GM23338 (cell line): Measurements from ENCODE around the gene PARVG. TPM values are rescaled to one million over a fixed set of nuclear protein-coding genes. Genes with fewer than 3 reads are reported as not detected.

ENCODE experiments used
- ATAC-seq: fragments of 200-7000 bp; cut with Tn5 transposase; 3 replicates; pipeline ENCODE4 v1.9.1; 2020
- DNase-seq: peaks from one replicate; pipeline ENCODE4 v3.0.0-alpha.2; 2015; ENCODE audit warnings: low spot score
- H2AFZ ChIP-seq: fragments of 200-600 bp; sonication (generic); 2 replicates; pipeline ENCODE4 v1.8.0; 2016; ENCODE audit warnings: antibody characterized with exemption, mild to moderate bottlenecking, moderate library complexity
- H3F3A ChIP-seq: fragments of 200-600 bp; sonication (generic); replicated peaks from 2 replicates; pipeline ENCODE4 v1.8.0; 2017; ENCODE audit warnings: antibody characterized with exemption, mixed run types, low read depth
- H3K27ac ChIP-seq: fragments of 200-600 bp; sonication (generic); 2 replicates; pipeline ENCODE4 v1.6.1; 2016; ENCODE audit warnings: low read depth
- H3K27me3 ChIP-seq: fragments of 200-600 bp; sonication (generic); 2 replicates; pipeline ENCODE4 v1.8.0; 2016; ENCODE audit warnings: mild to moderate bottlenecking, mixed run types, moderate library complexity; ENCODE audit not compliant: insufficient read depth
- H3K36me3 ChIP-seq: fragments of 200-600 bp; sonication (generic); 2 replicates; pipeline ENCODE4 v1.8.0; 2016; ENCODE audit warnings: mild to moderate bottlenecking; ENCODE audit not compliant: insufficient read depth
- H3K4me1 ChIP-seq: fragments of 200-600 bp; sonication (generic); 2 replicates; pipeline ENCODE4 v1.8.0; 2016; ENCODE audit warnings: mild to moderate bottlenecking, moderate library complexity; ENCODE audit not compliant: insufficient read depth
- H3K4me2 ChIP-seq: fragments of 200-600 bp; sonication (generic); 2 replicates; pipeline ENCODE4 v1.7.1; 2017; ENCODE audit warnings: mixed run types
- H3K4me3 ChIP-seq: fragments of 200-600 bp; sonication (generic); 2 replicates; pipeline ENCODE4 v1.6.1; 2016; ENCODE audit warnings: mixed run types
- H3K79me2 ChIP-seq: fragments of 200-600 bp; sonication (generic); replicated peaks from 2 replicates; pipeline ENCODE4 v1.8.0; 2017; ENCODE audit warnings: mild to moderate bottlenecking; ENCODE audit not compliant: insufficient read depth
- H3K9me2 ChIP-seq: fragments of 200-600 bp; sonication (generic); 2 replicates; pipeline ENCODE4 v1.8.0; 2017; ENCODE audit not compliant: insufficient read depth
- H4K20me1 ChIP-seq: fragments of 200-600 bp; sonication (generic); replicated peaks from 2 replicates; pipeline ENCODE4 v1.8.0; 2017; ENCODE audit warnings: mild to moderate bottlenecking; ENCODE audit not compliant: insufficient read depth
- H3K27ac Mint-ChIP-seq: 2 replicates; pipeline ENCODE4 v1.8.0; 2020; ENCODE audit warnings: inconsistent platforms, mild to moderate bottlenecking, moderate library complexity, mixed read lengths
- H3K27me3 Mint-ChIP-seq: 3 replicates; pipeline ENCODE4 v1.8.0; 2022; ENCODE audit warnings: low read depth, mild to moderate bottlenecking, moderate library complexity, mixed read lengths, inconsistent platforms; ENCODE audit not compliant: insufficient read depth, poor library complexity
- H3K36me3 Mint-ChIP-seq: 3 replicates; pipeline ENCODE4 v1.8.0; 2021; ENCODE audit warnings: low read depth, mild to moderate bottlenecking, inconsistent platforms, moderate library complexity, mixed read lengths
- H3K4me1 Mint-ChIP-seq: 3 replicates; pipeline ENCODE4 v1.8.0; 2020; ENCODE audit warnings: mild to moderate bottlenecking, inconsistent platforms, mixed read lengths
- H3K4me3 Mint-ChIP-seq: 3 replicates; pipeline ENCODE4 v1.8.0; 2021; ENCODE audit warnings: moderate library complexity, mild to moderate bottlenecking, inconsistent platforms, mixed read lengths
- H3K9me3 Mint-ChIP-seq: 3 replicates; pipeline ENCODE4 v1.8.0; 2020; ENCODE audit warnings: moderate library complexity, mild to moderate bottlenecking, inconsistent platforms, mixed read lengths
- EZH2 ChIP-seq: fragments of 200-600 bp; sonication (generic); IDR thresholded peaks from one replicate; pipeline ENCODE4 v1.8.0; 2017; ENCODE audit warnings: antibody characterized with exemption, mild to moderate bottlenecking, low read depth; ENCODE audit not compliant: unreplicated experiment
- EZH2phosphoT487 ChIP-seq: fragments of 200-600 bp; sonication (generic); IDR thresholded peaks from one replicate; pipeline ENCODE4 v1.8.1; 2018; ENCODE audit warnings: antibody characterized with exemption; ENCODE audit not compliant: unreplicated experiment
- JUNB ChIP-seq: IDR thresholded peaks from one replicate; pipeline ENCODE4 v1.6.1; 2016; ENCODE audit warnings: antibody characterized with exemption; ENCODE audit not compliant: unreplicated experiment
- NANOG ChIP-seq: IDR thresholded peaks from 2 replicates; pipeline ENCODE4 v1.6.1; 2016; ENCODE audit warnings: antibody characterized with exemption, borderline replicate concordance
- POLR2AphosphoS5 ChIP-seq: IDR thresholded peaks from 2 replicates; pipeline ENCODE4 v1.6.1; 2016; ENCODE audit warnings: antibody characterized with exemption, low read depth
- STAT1 ChIP-seq: IDR thresholded peaks from one replicate; pipeline ENCODE4 v1.6.1; 2016; ENCODE audit warnings: antibody characterized with exemption; ENCODE audit not compliant: unreplicated experiment
- ZNF114 ChIP-seq: fragments of 250-450 bp; sonication (Bioruptor Pico); IDR thresholded peaks from 2 replicates; pipeline ENCODE4 v1.5.0; 2020; ENCODE audit warnings: mild to moderate bottlenecking, moderate library complexity
- polyA plus RNA-seq: library from polyadenylated mRNA; unstranded; fragments of >200 nt; fragmentation: Nextera tagmentation; extraction: Ambion mirVana; gene quantifications from 2 replicates; pipeline ENCODE4 v1.2.1, GENCODE V29; 2016
- total RNA-seq: library from RNA; depleted of rRNA; stranded (reverse); fragments of >200 nt; shearing (Covaris generic); gene quantifications from 2 replicates; pipeline ENCODE4 v1.2.3, GENCODE V29; 2014
- TF ChIP-seq, protein P1 (sequence below), 2 experiments: fragments of 200-600 bp in 1 of 2; sonication (generic) in 1 of 2; conservative IDR thresholded peaks; 2 replicates each; pipeline versions ENCODE4 v1.5.1 to v1.6.1; 2016 to 2017; ENCODE audit warnings: antibody characterized with exemption in 2 of 2, low read depth in 2 of 2, mild to moderate bottlenecking in 2 of 2, moderate library complexity in 1 of 2
- TF ChIP-seq, protein P2 (sequence below): fragments of 250-450 bp; sonication (Bioruptor Pico); IDR thresholded peaks from 2 replicates; pipeline ENCODE4 v1.5.0; 2020; ENCODE audit warnings: mild to moderate bottlenecking, moderate library complexity

Gene PARVG
- total and polyA plus RNA-seq, 2 experiments from 2014 or later: 0.14 to 0.31 TPM

DNA sequence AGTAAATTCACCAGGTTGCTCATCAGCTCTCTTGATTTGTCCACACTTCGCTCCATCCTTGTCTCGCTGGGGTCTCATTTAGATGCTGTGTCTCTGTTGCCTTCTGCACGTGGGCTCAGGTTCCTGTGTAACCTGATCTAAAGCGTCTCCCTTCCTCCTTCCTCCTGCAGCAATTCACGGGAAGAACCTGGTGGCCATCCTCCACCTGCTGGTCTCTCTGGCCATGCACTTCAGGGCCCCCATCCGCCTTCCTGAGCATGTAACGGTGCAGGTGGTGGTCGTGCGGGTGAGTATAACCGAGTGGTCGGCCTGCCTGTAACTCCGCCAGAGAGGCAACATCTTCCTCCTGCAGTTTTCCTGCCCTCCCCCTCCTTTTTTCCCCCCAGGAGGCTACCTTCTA lies 48.0 kb upstream of the PARVG start:
- Mint-ChIP-seq H3K27me3 (peaks cover 14% of the 10 kb centered on the region), H3K9me3 (peaks cover 32% of the 10 kb centered on the region), H3K36me3 (peaks cover 30% of the 10 kb centered on the region), H3K27ac (no peak overlapping the region), H3K4me3 (no peak overlapping the region), H3K4me1 (peaks cover 20% of the 10 kb centered on the region)
- DNase-seq (peak; percentile 66), ATAC-seq (peak; percentile 89)
- Histone ChIP-seq H3K79me2 (no peaks in the 10 kb centered on the region), H3K4me2 (0 out of 2 replicates have a peak overlapping the region, but pooled peaks have one; percentile 34), H2AFZ (no peak overlapping the region), H3K4me3 (no peak overlapping the region), H3K36me3 (peaks cover 8% of the 10 kb centered on the region; the same call in 1 of the 2 replicates), H3K4me1 (peaks cover 8% of the 10 kb centered on the region), H4K20me1 (no peaks in the 10 kb centered on the region), H3K27me3 (no peaks in the 10 kb centered on the region), H3K9me2 (no peaks in the 10 kb centered on the region), H3K27ac (no peak overlapping the region), H3F3A (no peaks in the 10 kb centered on the region)
- TF ChIP-seq, protein P1, sequence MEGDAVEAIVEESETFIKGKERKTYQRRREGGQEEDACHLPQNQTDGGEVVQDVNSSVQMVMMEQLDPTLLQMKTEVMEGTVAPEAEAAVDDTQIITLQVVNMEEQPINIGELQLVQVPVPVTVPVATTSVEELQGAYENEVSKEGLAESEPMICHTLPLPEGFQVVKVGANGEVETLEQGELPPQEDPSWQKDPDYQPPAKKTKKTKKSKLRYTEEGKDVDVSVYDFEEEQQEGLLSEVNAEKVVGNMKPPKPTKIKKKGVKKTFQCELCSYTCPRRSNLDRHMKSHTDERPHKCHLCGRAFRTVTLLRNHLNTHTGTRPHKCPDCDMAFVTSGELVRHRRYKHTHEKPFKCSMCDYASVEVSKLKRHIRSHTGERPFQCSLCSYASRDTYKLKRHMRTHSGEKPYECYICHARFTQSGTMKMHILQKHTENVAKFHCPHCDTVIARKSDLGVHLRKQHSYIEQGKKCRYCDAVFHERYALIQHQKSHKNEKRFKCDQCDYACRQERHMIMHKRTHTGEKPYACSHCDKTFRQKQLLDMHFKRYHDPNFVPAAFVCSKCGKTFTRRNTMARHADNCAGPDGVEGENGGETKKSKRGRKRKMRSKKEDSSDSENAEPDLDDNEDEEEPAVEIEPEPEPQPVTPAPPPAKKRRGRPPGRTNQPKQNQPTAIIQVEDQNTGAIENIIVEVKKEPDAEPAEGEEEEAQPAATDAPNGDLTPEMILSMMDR (conservative IDR thresholded peaks at IDR 0.05; ENCODE audit: low read depth in 2 of 2): peak; percentile 18 to 38; a peak in 3 of 4 replicates
- no peak for TF ChIP-seq EZH2
- no peak for TF ChIP-seq ZNF114 (CRISPR knock-in tag)
- TF ChIP-seq EZH2phosphoT487: no peak
- TF ChIP-seq, protein P2, sequence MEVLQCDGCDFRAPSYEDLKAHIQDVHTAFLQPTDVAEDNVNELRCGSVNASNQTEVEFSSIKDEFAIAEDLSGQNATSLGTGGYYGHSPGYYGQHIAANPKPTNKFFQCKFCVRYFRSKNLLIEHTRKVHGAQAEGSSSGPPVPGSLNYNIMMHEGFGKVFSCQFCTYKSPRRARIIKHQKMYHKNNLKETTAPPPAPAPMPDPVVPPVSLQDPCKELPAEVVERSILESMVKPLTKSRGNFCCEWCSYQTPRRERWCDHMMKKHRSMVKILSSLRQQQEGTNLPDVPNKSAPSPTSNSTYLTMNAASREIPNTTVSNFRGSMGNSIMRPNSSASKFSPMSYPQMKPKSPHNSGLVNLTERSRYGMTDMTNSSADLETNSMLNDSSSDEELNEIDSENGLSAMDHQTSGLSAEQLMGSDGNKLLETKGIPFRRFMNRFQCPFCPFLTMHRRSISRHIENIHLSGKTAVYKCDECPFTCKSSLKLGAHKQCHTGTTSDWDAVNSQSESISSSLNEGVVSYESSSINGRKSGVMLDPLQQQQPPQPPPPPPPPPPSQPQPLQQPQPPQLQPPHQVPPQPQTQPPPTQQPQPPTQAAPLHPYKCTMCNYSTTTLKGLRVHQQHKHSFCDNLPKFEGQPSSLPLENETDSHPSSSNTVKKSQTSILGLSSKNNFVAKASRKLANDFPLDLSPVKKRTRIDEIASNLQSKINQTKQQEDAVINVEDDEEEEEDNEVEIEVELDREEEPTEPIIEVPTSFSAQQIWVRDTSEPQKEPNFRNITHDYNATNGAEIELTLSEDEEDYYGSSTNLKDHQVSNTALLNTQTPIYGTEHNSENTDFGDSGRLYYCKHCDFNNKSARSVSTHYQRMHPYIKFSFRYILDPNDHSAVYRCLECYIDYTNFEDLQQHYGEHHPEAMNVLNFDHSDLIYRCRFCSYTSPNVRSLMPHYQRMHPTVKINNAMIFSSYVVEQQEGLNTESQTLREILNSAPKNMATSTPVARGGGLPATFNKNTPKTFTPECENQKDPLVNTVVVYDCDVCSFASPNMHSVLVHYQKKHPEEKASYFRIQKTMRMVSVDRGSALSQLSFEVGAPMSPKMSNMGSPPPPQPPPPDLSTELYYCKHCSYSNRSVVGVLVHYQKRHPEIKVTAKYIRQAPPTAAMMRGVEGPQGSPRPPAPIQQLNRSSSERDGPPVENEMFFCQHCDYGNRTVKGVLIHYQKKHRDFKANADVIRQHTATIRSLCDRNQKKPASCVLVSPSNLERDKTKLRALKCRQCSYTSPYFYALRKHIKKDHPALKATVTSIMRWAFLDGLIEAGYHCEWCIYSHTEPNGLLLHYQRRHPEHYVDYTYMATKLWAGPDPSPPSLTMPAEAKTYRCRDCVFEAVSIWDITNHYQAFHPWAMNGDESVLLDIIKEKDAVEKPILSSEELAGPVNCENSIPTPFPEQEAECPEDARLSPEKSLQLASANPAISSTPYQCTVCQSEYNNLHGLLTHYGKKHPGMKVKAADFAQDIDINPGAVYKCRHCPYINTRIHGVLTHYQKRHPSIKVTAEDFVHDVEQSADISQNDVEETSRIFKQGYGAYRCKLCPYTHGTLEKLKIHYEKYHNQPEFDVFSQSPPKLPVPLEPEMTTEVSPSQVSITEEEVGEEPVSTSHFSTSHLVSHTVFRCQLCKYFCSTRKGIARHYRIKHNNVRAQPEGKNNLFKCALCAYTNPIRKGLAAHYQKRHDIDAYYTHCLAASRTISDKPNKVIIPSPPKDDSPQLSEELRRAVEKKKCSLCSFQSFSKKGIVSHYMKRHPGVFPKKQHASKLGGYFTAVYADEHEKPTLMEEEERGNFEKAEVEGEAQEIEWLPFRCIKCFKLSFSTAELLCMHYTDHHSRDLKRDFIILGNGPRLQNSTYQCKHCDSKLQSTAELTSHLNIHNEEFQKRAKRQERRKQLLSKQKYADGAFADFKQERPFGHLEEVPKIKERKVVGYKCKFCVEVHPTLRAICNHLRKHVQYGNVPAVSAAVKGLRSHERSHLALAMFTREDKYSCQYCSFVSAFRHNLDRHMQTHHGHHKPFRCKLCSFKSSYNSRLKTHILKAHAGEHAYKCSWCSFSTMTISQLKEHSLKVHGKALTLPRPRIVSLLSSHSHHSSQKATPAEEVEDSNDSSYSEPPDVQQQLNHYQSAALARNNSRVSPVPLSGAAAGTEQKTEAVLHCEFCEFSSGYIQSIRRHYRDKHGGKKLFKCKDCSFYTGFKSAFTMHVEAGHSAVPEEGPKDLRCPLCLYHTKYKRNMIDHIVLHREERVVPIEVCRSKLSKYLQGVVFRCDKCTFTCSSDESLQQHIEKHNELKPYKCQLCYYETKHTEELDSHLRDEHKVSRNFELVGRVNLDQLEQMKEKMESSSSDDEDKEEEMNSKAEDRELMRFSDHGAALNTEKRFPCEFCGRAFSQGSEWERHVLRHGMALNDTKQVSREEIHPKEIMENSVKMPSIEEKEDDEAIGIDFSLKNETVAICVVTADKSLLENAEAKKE (CRISPR knock-in tag): no peak
- no peak for TF ChIP-seq POLR2AphosphoS5
- TF ChIP-seq JUNB: no peak
- no peak for TF ChIP-seq STAT1
- TF ChIP-seq NANOG: no peak
